ENCODE data around the gene HMGN3. TPM values are rescaled to one million over a fixed set of nuclear protein-coding genes. Genes with fewer than 3 reads are reported as not detected.

Gene HMGN3
- total RNA-seq = 10 to 100 TPM; 38.3 to 73.6 (median 61.1) TPM

GRCh38 chr6:79234150-79235022 lies at the start of gene HMGN3:
Gene HMGN3 (minus strand): TSS chr6:79234682.
- H3K4me3 ChIP-seq = peak within 1 kb of the TSS; percentile 75 to 77 (median 75)
- no peaks in the 10 kb centered on the region for H3K36me3 ChIP-seq
- DNase-seq (ENCODE audit: low spot score in 2 of 2) = peak; percentile 95
- TF ChIP-seq CTCF (IDR thresholded peaks at IDR 0.05) (no peak), POLR2AphosphoS5 (IDR thresholded peaks at IDR 0.05) (peak; percentile 23 to 67 (median 52)), POLR2A (IDR thresholded peaks at IDR 0.05) (peak; percentile 49)
- no peaks in the 10 kb centered on the region for H3K9me3 ChIP-seq
- H3K27me3 ChIP-seq = no peaks in the 10 kb centered on the region
- intact Hi-C loops (cut with DNase I; ENCODE audit: low total_unique reads) = no loop called here
- peak within 1 kb of the TSS; percentile 93 to 94 for H3K27ac ChIP-seq
- H3K4me1 ChIP-seq = no peaks in the 10 kb centered on the region

- H3K4me1 ChIP-seq = no peaks in the 10 kb centered on the region
- H3K9me3 ChIP-seq = peaks cover 5 to 10% of the 10 kb centered on the region in 2 donors
- H3K27me3 ChIP-seq = no peaks in the 10 kb centered on the region
- DNase-seq (ENCODE audit: low spot score in 2 of 2) = no peak
- intact Hi-C loops (cut with DNase I; ENCODE audit: low total_unique reads) = no loop called here
- H3K36me3 ChIP-seq = no peaks in the 10 kb centered on the region
- TF ChIP-seq CTCF (IDR thresholded peaks at IDR 0.05) = no peak
- TF ChIP-seq POLR2A (IDR thresholded peaks at IDR 0.05) = no peak
- TF ChIP-seq POLR2AphosphoS5 (IDR thresholded peaks at IDR 0.05) = no peak
- no peak overlapping the region for H3K4me3 ChIP-seq
- no peak overlapping the region for H3K27ac ChIP-seq
Observed at GRCh38 chr6:79280756-79281155, 46.3 kb upstream of the HMGN3 start.

GRCh38 chr6:79277109-79277508 lies 42.6 kb upstream of the HMGN3 start:
- Histone ChIP-seq H3K4me3 (no peak overlapping the region), H3K9me3 (peaks cover 0 to 5% of the 10 kb centered on the region in 2 donors), H3K4me1 (no peaks in the 10 kb centered on the region), H3K27ac (no peak overlapping the region), H3K27me3 (no peaks in the 10 kb centered on the region), H3K36me3 (no peaks in the 10 kb centered on the region)
- DNase-seq (ENCODE audit: low spot score in 2 of 2) = no peak
- intact Hi-C loops (cut with DNase I; ENCODE audit: low total_unique reads) = no loop called here
- TF ChIP-seq POLR2A (IDR thresholded peaks at IDR 0.05) (no peak), POLR2AphosphoS5 (IDR thresholded peaks at IDR 0.05) (no peak), CTCF (IDR thresholded peaks at IDR 0.05) (no peak)

- H3K27me3 ChIP-seq = no peaks in the 10 kb centered on the region
- no peaks in the 10 kb centered on the region for H3K4me1 ChIP-seq
- TF ChIP-seq POLR2AphosphoS5 (IDR thresholded peaks at IDR 0.05) (peak in 2 of 3 donors; percentile 31 to 33), POLR2A (IDR thresholded peaks at IDR 0.05) (no peak), CTCF (IDR thresholded peaks at IDR 0.05) (no peak)
- no peak overlapping the region for H3K4me3 ChIP-seq
- DNase-seq (ENCODE audit: low spot score in 2 of 2) = peak in 1 of 2 donors; percentile 57
- no peaks in the 10 kb centered on the region for H3K36me3 ChIP-seq
- no peaks in the 10 kb centered on the region for H3K9me3 ChIP-seq
- H3K27ac ChIP-seq = peak overlapping the region; percentile 34 to 50
- intact Hi-C loops (cut with DNase I; ENCODE audit: low total_unique reads) = no loop called here
Observed at GRCh38 chr6:79269877-79270276, 35.4 kb upstream of the HMGN3 start.

- DNase-seq (ENCODE audit: low spot score in 2 of 2) = no peak
- Histone ChIP-seq H3K27ac (no peak overlapping the region), H3K4me3 (no peak overlapping the region)
Observed at GRCh38 chr6:79267128-79267527, 32.6 kb upstream of the HMGN3 start.

More at GRCh38 chr6:79267128-79267527, 32.6 kb upstream of the HMGN3 start:
- Histone ChIP-seq H3K4me1 (no peaks in the 10 kb centered on the region), H3K27me3 (no peaks in the 10 kb centered on the region), H3K9me3 (no peaks in the 10 kb centered on the region), H3K36me3 (no peaks in the 10 kb centered on the region)
- no peak for TF ChIP-seq POLR2A (IDR thresholded peaks at IDR 0.05)
- no peak for TF ChIP-seq CTCF (IDR thresholded peaks at IDR 0.05)
- intact Hi-C loops (cut with DNase I; ENCODE audit: low total_unique reads) = no loop called here

Data from breast epithelium (tissue), 4 donors.